Non-pigmented ciliary epithelial cell (primary cell): ENCODE measurements around the gene MRPL36.
"Not testable (repeated sequence)": the region's sequence is repeated elsewhere in the genome, so short reads cannot be mapped to it uniquely, and the experiment has no call there.

ENCODE experiments used
- DNase-seq: peaks from one replicate; pipeline ENCODE4 v3.0.0-alpha.2; 2010; ENCODE audit warnings: low read depth

Gene MRPL36

GRCh38 chr5:1799602-1800471 is at the start of gene MRPL36:
MRPL36 (minus strand) TSS chr5:1799837; CDS start chr5:1798935, 902 bp downstream.
- no peak for DNase-seq

GRCh38 chr5:1847611-1848010 is 48.0 kb upstream of the MRPL36 start:
- no peak for DNase-seq

DNA sequence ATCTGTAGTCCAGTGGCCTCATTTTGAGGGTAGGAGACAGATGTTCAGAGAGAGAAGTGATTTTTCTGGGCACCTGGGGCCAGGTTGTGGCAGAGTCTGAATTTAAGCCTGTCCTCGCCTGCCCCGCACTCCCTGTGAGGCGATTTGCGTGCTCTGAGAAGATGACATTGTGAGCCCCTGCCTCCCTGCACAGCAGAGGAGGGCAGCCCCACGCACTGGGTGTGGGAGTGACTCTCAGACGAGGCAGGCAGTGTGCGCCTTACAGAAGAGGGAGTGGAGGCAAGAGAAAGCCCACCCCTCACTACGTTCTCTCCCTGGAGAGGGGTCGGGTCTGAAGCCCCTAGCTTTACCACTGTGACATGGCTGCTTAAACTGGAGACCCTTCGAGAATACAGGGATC is 47.4 kb upstream of the MRPL36 start:
- DNase-seq = no peak

DNA sequence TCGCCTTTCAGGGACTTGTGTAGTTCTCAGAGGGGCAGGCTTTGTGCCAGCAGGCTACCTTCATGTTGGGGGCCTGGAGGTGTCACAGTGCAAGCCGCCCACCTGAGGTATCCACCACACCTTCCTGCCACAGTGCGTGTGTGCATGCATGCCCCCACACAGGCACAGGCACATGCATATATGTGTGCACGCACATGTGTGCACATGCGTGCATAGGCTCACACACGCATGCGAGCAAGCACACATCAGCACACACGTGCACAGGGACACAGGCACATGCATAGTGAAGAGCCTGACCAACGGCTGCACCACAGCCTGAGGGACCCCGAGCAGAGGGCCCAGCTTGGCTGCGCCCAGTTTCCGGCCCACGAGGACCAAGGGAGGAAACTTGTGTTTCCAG is 46.9 kb upstream of the MRPL36 start:
- DNase-seq = no peak

- DNase-seq = no peak
Measured at GRCh38 chr5:1845696-1846095, 46.1 kb upstream of the MRPL36 start.

- DNase-seq = no peak
Measured at GRCh38 chr5:1844708-1845436, 45.2 kb upstream of the MRPL36 start.

GRCh38 chr5:1843761-1844160 is 44.1 kb upstream of the MRPL36 start:
- not testable (repeated sequence) for DNase-seq

DNA sequence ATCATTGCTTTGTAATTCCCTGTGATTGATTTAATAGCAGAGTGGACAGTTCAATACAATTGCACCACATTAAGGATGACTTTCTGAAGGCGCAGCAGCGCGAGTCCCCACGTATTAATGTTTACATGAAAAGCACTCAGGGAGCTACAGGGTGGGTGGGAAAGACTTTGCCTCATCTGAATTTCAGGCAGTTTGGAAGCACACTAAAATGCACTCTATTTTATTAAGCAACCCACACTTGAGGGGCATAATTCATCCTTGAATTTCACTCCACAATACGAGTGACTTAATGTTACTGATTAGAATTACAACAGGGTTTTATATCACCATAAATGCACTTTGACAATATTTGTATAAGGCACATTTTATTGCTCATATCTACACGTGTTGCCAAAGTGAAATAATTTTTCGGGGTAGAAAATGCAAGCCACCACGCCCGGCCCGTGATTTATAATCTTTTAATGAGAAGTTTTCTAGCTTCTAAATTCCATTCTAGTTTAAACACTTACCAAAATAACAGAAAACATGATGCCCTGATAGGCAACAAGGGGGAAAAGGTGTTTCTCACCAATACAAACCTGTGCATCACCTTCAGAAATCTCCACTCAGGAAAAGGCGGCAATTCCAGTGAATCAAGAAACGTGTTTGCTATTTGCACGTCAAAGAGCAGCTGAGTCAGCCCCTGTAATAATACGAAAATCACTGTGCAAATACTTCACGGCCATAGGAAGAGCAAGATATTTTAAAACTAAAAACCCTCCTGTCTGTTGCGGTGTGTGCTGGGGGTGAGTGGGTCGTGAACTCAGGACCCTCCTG is 42.6 kb upstream of the MRPL36 start:
- no peak for DNase-seq

- no peak for DNase-seq
Measured at GRCh38 chr5:1840741-1841521, 41.3 kb upstream of the MRPL36 start.

DNA sequence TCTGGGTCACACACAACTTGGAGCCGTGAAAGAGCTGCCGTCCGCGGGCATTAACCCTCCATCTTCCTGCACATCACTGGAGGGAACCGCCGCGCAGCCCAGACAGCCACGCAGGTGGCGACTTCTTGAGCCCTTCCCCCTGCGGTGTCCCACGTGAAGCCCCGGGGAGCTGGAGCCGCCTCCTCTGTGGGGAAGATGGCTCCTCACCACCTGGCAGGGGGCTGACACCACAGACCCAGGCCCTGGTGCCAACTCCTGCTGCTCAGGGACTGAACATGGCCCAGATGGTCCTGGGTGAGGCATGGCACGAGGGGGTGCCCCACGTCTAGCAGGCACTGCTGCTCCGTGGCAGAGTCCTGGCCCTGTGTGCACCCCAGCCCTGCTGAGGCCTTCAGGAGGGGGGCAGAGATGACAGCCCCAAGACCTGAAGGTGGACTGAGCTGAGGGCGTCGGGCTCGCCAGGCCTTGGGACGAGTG is 40.5 kb upstream of the MRPL36 start:
- no peak for DNase-seq

DNA sequence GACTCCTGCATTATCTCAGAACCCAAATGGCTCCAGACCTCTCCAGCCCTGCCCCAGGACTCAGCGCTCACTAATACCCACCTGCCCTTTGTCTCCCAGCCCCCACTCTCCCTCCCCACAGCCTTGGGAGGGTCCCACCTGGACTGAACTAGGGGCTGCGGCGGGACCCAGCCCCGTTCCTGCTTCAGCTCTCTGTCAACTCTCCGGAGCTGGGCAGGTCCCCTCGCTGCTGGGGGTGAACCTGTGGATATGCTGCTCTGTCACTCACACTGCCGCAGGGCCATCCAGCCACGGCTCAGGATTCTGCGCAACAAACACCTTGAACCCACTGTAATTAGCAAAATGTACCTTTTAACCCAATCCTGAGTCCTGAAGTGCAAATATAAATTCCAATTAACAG is 38.4 kb upstream of the MRPL36 start:
- no peak for DNase-seq

- no peak for DNase-seq
Measured at GRCh38 chr5:1836891-1837880, 37.5 kb upstream of the MRPL36 start.

- DNase-seq = no peak
Measured at GRCh38 chr5:1836176-1836890, 36.7 kb upstream of the MRPL36 start.

GRCh38 chr5:1835431-1835830 is 35.8 kb upstream of the MRPL36 start:
- no peak for DNase-seq

- no peak for DNase-seq
Measured at GRCh38 chr5:1834721-1835429, 35.2 kb upstream of the MRPL36 start.

DNA sequence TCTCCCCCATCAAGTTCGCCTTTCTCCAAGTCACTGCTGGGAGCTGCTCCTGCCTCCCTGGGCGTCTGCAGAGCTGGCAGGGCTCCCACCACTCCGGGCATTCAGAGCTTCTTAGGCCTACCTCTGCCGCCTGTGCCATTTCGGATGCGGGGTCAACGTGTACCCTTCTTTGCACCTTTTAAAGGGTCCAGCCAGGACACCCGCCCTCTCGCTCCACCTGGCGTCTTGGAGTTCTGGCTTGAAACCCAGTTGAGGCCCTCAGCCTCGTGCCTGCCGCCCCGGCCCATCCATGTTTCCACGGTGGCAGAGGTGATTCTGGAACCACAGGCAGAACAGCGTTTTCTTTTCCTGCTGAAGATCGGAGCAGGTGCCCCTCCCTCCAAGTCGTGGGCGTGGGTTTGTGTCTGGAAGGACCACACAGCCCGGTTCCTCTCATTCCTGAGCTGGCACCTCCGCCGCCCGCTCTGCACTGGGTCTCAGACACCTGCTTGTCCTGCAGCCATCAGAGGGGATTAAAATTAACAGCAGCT is 34.5 kb upstream of the MRPL36 start:
- no peak for DNase-seq

GRCh38 chr5:1833264-1834021 is 33.8 kb upstream of the MRPL36 start:
- DNase-seq = no peak
